Stimulated activated naive CD8-positive, alpha-beta T cell treated with anti-CD3 and anti-CD28 coated beads, Interleukin-15, Interleukin-2, amounts not matched to agents 100 ng/mL and 50 ng/mL, for 24 hours (primary cell): Measurements from ENCODE around the gene CNTLN.
"Not testable (repeated sequence)": the region's sequence is repeated elsewhere in the genome, so short reads cannot be mapped to it uniquely, and the experiment has no call there.

ENCODE experiments used
- H3K27ac Mint-ChIP-seq: one replicate; pipeline ENCODE4 v1.8.0; 2021; ENCODE audit warnings: mild to moderate bottlenecking, mixed read lengths
- H3K27me3 Mint-ChIP-seq: one replicate; pipeline ENCODE4 v1.8.0; 2021; ENCODE audit warnings: mixed read lengths
- H3K36me3 Mint-ChIP-seq: one replicate; pipeline ENCODE4 v1.8.0; 2021; ENCODE audit warnings: low read depth, mixed read lengths
- H3K4me1 Mint-ChIP-seq: one replicate; pipeline ENCODE4 v1.8.0; 2021; ENCODE audit warnings: low read depth, mixed read lengths
- H3K4me3 Mint-ChIP-seq: one replicate; pipeline ENCODE4 v1.8.0; 2021; ENCODE audit warnings: mild to moderate bottlenecking, mixed read lengths
- H3K9me3 Mint-ChIP-seq: one replicate; pipeline ENCODE4 v1.8.0; 2021; ENCODE audit warnings: mixed read lengths

CNTLN gene

DNA sequence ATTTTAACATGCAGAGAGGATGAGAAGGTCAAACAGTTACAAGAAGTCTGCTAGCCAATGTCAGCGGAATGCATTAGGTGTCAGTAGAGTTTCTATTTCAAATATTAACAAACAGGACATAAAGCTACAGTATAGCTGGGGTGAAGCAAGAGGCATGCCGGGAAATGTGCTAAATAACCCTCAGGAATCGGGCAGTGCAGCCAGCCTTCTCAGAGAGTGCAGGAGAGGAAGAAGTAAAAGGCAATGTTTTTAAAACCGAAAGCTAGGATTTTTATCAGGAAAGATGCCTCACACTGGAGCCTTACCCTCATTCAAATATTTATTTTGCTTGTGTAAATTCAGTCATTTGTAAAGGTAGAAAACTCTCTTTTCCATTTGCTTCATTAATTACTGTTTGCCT lies 384.9 kb downstream of the CNTLN start:
- H3K36me3 Mint-ChIP-seq = no peaks in the 10 kb centered on the region
- H3K4me3 Mint-ChIP-seq = no peak overlapping the region
- H3K9me3 Mint-ChIP-seq = peaks cover 5% of the 10 kb centered on the region
- no peaks in the 10 kb centered on the region for H3K27me3 Mint-ChIP-seq
- H3K27ac Mint-ChIP-seq = no peak overlapping the region
- H3K4me1 Mint-ChIP-seq = no peaks in the 10 kb centered on the region

DNA sequence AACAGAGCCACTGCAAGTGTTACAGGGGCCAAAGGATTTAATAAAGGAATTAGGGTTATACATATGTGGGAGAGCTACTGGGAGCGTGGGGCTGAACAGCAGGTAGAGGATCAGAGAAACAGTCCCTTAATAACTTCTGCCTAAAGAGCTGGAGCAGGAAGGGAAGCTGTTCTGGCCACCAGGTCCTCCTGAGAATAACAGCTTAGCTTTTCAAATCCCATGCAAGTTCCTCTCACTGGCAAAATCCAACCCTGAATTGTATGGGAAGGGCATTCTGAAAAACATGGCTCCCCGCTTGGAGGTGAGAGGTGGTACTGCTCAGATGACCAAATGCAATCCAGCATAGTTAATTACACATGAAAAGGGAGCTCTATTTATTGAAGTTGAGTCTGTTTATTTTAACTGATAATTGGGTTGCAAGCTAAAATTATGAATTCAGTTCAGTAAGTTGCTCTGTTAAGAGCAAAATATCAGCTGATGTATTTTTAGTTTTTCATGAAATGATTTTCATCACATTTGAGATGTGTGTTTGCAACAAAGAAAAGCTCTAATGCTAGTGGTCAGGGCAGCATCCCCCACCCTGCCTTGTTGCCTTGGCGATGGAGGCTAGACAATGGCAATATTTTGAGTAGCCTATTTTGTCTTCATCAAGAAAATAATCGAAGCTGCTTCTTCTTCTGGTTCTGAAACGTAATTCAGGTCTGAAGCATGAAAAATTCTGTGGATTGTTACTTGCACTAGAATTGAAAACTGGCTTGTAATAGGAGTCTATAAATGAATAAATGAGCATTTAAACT lies 385.6 kb downstream of the CNTLN start:
- H3K9me3 Mint-ChIP-seq = peaks cover 5% of the 10 kb centered on the region
- H3K4me3 Mint-ChIP-seq = no peak overlapping the region
- no peak overlapping the region for H3K27ac Mint-ChIP-seq
- H3K4me1 Mint-ChIP-seq = no peaks in the 10 kb centered on the region
- H3K36me3 Mint-ChIP-seq = no peaks in the 10 kb centered on the region
- no peaks in the 10 kb centered on the region for H3K27me3 Mint-ChIP-seq

DNA sequence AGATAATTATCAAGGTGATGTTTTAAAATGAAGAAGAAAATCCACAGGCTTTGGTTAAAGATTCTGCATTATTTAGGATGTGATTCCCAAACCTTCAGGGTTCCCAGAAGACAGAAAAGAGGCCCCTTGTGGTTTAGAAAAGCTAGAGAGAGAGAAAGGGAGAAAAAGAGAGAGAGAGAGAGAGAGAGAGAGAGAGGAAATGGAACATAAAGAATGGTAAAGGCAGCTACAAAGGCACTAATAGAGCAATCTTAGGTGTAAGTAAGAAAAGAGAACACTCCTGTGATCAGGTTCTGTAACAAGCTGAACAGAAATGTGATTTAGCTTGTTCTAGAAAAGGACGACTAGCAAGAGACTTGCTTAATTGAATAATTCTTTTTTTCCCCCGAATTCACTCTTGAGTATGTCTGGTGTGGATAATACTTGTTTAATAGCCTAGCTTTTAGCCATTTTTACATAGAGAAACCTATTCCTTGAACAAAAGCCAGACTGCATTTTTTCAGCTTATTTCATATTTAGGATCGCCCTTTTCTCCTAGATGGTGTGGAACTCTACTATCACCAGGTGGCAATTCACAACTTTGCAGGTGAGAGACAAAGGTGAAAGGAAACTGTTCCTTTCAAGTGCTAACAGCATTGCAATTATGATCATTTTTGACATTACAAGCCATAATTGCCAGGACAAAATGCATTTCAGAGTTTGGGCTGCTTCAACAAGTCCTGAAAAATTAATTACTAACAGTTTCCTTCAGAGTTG lies 386.4 kb downstream of the CNTLN start:
- Mint-ChIP-seq H3K27me3 (no peaks in the 10 kb centered on the region), H3K9me3 (peaks cover 2% of the 10 kb centered on the region), H3K4me3 (no peak overlapping the region), H3K27ac (no peak overlapping the region), H3K4me1 (no peaks in the 10 kb centered on the region), H3K36me3 (no peaks in the 10 kb centered on the region)

DNA sequence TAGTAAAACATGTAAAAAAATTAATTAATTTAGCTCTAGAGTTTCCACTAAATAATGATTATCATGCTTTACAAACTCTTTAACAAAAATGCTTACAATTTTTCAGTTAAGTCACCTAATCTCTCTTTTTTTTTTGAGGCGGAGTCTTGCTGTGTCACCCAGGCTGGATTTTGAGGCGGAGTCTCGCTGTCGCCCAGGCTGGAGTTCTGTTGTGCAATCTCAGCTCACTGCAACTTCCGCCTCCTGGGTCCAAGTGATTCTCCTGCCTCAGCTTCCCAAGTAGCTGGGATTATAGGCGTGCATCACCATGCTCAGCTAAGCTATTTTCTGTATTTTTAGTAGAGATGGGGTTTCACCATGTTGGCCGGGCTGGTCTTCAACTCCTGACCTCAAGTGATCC lies 391.9 kb downstream of the CNTLN start:
- H3K36me3 Mint-ChIP-seq, H3K4me1 Mint-ChIP-seq, H3K4me3 Mint-ChIP-seq: not testable (repeated sequence)

DNA sequence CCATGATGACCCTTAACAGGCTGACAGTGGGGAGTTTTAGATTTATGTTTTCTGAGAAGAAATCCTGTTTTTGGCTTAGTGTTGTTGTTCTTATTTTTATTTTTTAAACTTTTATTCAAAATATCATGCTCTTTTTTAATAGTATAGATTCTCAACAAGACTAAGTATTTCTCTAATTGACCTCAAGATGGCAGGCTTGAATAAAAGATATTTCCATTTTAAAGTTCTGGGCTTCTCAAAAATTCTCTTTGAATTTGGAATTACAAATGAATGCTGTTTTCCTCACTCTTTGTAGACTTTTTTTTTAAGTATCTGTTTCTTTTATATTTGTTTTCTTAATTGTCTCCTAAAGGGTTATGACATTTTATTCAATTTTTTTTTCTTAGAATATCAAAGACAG lies 394.0 kb downstream of the CNTLN start:
- no peaks in the 10 kb centered on the region for H3K27me3 Mint-ChIP-seq
- no peaks in the 10 kb centered on the region for H3K9me3 Mint-ChIP-seq
- H3K4me1 Mint-ChIP-seq = no peaks in the 10 kb centered on the region
- no peak overlapping the region for H3K27ac Mint-ChIP-seq
- H3K4me3 Mint-ChIP-seq = no peak overlapping the region
- H3K36me3 Mint-ChIP-seq = no peaks in the 10 kb centered on the region

More for the DNA sequence above, 391.9 kb downstream of the CNTLN start:
- not testable (repeated sequence) for H3K27me3 Mint-ChIP-seq, H3K9me3 Mint-ChIP-seq, H3K27ac Mint-ChIP-seq

DNA sequence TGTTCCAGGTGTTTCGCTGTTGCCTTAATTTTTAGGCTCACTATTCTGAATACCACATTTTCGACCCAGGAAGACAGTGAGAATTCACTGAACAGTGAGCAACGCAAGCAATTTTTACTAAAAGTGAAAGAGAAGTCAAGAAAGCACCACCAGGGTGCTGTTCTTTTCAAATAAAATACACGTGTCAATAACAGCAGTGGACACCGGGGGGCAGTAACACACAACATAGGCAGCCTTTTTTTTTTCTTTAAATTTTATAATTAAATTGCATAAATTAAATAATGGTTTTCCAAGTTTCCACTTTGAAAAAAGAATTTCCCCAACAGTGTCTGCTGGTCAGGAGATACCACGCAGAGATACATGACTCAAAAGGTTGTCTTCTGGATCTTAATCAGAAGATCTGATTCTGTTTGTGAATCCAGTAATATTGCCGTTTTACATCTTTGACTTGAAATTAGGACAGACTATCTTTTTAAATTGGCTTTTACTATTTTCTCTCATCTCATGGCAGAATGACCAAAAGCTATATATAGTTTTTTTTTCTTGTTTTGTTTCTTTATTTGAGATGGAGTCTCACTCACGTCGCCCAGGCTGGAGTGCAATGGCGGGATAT lies 396.9 kb downstream of the CNTLN start:
- H3K36me3 Mint-ChIP-seq = no peaks in the 10 kb centered on the region
- no peak overlapping the region for H3K27ac Mint-ChIP-seq
- H3K9me3 Mint-ChIP-seq = no peaks in the 10 kb centered on the region
- no peaks in the 10 kb centered on the region for H3K4me1 Mint-ChIP-seq
- no peak overlapping the region for H3K4me3 Mint-ChIP-seq
- no peaks in the 10 kb centered on the region for H3K27me3 Mint-ChIP-seq

DNA sequence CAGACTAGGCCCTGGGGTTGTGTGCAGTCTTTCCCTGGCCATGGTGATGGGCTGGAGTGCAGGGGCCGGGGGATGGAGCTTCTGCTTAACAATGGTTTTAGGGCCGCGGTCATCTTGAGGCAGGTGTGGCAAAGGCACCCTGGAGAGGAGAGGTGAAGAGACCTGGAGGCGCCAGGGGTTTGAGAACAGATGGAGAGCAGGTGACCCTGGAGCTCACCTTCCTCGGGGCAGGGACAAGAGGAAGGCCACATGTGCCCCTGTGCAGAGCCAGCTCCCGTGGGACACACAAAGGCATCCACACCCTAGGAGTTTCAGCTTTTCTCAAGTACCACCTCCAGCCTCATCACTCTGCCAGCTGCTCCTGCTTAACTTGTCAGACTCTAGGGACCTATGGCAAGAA lies 397.6 kb downstream of the CNTLN start:
- no peaks in the 10 kb centered on the region for H3K36me3 Mint-ChIP-seq

DNA sequence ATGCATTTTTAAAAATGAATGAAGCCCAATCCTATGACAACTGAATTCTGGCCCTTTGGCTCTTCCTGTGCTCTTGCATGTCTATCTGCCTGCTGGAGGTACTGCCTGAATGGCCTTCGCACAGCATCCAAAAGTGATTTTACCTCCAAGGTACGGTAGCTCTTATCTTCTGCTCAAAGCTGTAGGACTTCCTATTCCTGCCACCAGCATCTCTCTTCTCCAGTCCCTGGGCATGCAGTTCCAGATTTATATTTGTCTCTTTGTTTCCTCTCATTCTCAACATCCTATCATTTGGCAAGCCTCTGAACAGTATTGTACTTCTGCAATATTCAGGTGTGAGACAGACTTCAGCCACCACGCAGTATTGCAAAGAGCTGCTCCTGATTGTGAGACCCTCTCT lies 400.3 kb downstream of the CNTLN start:
- no peak overlapping the region for H3K4me3 Mint-ChIP-seq
- H3K36me3 Mint-ChIP-seq = no peaks in the 10 kb centered on the region
- no peaks in the 10 kb centered on the region for H3K9me3 Mint-ChIP-seq
- no peak overlapping the region for H3K27ac Mint-ChIP-seq
- no peaks in the 10 kb centered on the region for H3K4me1 Mint-ChIP-seq
- H3K27me3 Mint-ChIP-seq = no peaks in the 10 kb centered on the region

More for the DNA sequence above, 397.6 kb downstream of the CNTLN start:
- Mint-ChIP-seq H3K4me3 (no peak overlapping the region), H3K27me3 (no peaks in the 10 kb centered on the region), H3K9me3 (no peaks in the 10 kb centered on the region), H3K27ac (no peak overlapping the region), H3K4me1 (no peaks in the 10 kb centered on the region)

DNA sequence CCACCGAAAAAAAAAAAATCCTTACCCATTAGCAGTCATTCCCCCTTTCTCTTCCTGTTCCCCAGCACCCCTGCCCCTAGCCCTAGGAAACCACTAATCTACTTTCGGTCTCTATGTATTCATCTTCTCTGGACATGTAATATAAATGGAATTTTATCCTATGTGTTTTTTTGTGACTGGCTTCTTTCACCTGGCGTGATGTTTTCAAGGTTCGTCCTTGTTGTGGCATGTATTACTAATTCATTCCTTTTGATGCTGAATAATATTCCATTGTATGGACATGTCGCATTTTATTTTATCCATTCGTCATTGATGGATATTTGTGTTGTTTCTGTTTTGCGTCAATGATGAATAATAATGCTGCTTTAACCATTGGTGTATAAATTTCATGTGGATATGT lies 401.2 kb downstream of the CNTLN start:
- no peaks in the 10 kb centered on the region for H3K9me3 Mint-ChIP-seq
- H3K36me3 Mint-ChIP-seq = no peaks in the 10 kb centered on the region
- no peak overlapping the region for H3K4me3 Mint-ChIP-seq
- no peak overlapping the region for H3K27ac Mint-ChIP-seq
- no peaks in the 10 kb centered on the region for H3K4me1 Mint-ChIP-seq
- H3K27me3 Mint-ChIP-seq = no peaks in the 10 kb centered on the region

DNA sequence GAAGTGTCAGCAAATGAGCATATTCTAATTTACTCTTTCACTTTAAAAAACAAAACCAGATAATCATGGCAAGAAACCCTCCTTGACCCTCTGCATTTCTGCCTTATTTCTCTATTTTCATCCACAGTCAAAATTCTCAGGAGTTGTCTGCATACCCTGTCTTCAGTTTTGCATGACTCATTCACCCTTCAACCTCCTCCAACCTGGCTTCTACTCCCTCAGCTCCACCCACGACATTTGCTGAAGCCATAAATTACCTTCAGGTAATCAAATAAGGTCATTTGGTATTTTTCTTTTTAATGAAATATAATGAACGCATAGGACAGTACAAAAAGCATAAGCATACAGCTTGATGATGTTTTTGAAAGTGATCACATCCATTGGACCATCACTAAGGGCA lies 416.2 kb downstream of the CNTLN start:
- Mint-ChIP-seq H3K27me3 (no peaks in the 10 kb centered on the region), H3K4me3 (no peak overlapping the region), H3K4me1 (no peaks in the 10 kb centered on the region), H3K36me3 (no peaks in the 10 kb centered on the region), H3K27ac (no peak overlapping the region), H3K9me3 (peaks cover 4% of the 10 kb centered on the region)
